ENCODE data around the gene PLEKHO1. TPM values are rescaled to one million over a fixed set of nuclear protein-coding genes. Genes with fewer than 3 reads are reported as not detected.
"Not testable (repeated sequence)": the region's sequence is repeated elsewhere in the genome, so short reads cannot be mapped to it uniquely, and the experiment has no call there.

The PLEKHO1 gene
- polyA plus RNA-seq, 1 of the 3 experiments (the other 2 are of a cell fraction), result 33.5 TPM

GRCh38 chr1:150135400-150135799, 14.3 kb upstream of the PLEKHO1 start:
- H4K20me1 ChIP-seq (ENCODE audit: insufficient read depth); H3K9me3 ChIP-seq; H3K4me2 ChIP-seq; H3K9ac ChIP-seq; H3K4me3 ChIP-seq (ENCODE audit: low read depth in 2 of 2, low read length in 1 of 2); H3K27me3 ChIP-seq (ENCODE audit: insufficient read depth); H3K4me1 ChIP-seq (ENCODE audit: control insufficient read depth in 1 of 2, insufficient read depth in 2 of 2, low read depth in 1 of 2, low read length in 1 of 2); DNase-seq; POLR2A ChIA-PET; H2AFZ ChIP-seq (ENCODE audit: low read depth); H3F3A ChIP-seq (replicated peaks; ENCODE audit: insufficient read depth); H3K9me2 ChIP-seq; H3K79me2 ChIP-seq (ENCODE audit: insufficient read depth): not testable (repeated sequence)
- peak overlapping the region in 1 of 2 experiments; percentile 28; a peak in 1 of 4 replicates for H3K27ac ChIP-seq (ENCODE audit: low read depth in 2 of 2, low read length in 1 of 2)
- CTCF ChIA-PET, result interaction anchor here (1.3 kb wide), 2 partner anchors 26 to 62 kb away, joined by 3 read pairs; no protein-coding TSS in a partner anchor
- TF ChIP-seq RXRA (IDR thresholded peaks at IDR 0.05; ENCODE audit: borderline replicate concordance, low read depth) (peak; percentile 90), JUND (IDR thresholded peaks at IDR 0.05) (peak; percentile 49), FOSL2 (IDR thresholded peaks at IDR 0.05; ENCODE audit: borderline replicate concordance, low read depth) (peak; percentile 43; the same call in 1 of the 2 replicates), USF1 (IDR thresholded peaks at IDR 0.05; ENCODE audit: borderline replicate concordance, low read depth) (peak; percentile 55; the same call in 1 of the 2 replicates)
- WGBS (ENCODE audit: low lambda C conversion rate), result 69% methylated on average over 6 of the region's 6 CpGs
- peaks cover 8 to 17% of the 10 kb centered on the region in 2 experiments for H3K36me3 ChIP-seq (replicated peaks in 1 of 2; ENCODE audit: control insufficient read depth in 1 of 2, insufficient read depth in 2 of 2, low read length in 1 of 2)

- TF ChIP-seq PBX3 (IDR thresholded peaks at IDR 0.05) (no peak), MAX (IDR thresholded peaks at IDR 0.05; ENCODE audit: low read depth) (no peak), EZH2phosphoT487 (IDR thresholded peaks at IDR 0.05; ENCODE audit: borderline replicate concordance, low read depth) (no peak), REST (IDR thresholded peaks at IDR 0.05; ENCODE audit: low read depth, low read length) (no peak), CHD2 (IDR thresholded peaks at IDR 0.05; ENCODE audit: low read length, partially characterized antibody) (no peak), EP300 (IDR thresholded peaks at IDR 0.05; ENCODE audit: borderline replicate concordance in 1 of 2, low read depth in 1 of 2, low read length in 1 of 2) (no peak), SIN3A (IDR thresholded peaks at IDR 0.05; ENCODE audit: borderline replicate concordance, low read depth, low read length) (no peak), CTCF (IDR thresholded peaks at IDR 0.05) (no peak), POLR2AphosphoS5 (IDR thresholded peaks at IDR 0.05; ENCODE audit: low read depth, low read length) (no peak), TCF12 (IDR thresholded peaks at IDR 0.05) (no peak), RAD21 (IDR thresholded peaks at IDR 0.05; ENCODE audit: low read length) (no peak), TEAD4 (IDR thresholded peaks at IDR 0.05; ENCODE audit: borderline replicate concordance, insufficient read depth) (no peak), ELF1 (IDR thresholded peaks at IDR 0.05) (no peak), MXI1 (IDR thresholded peaks at IDR 0.05; ENCODE audit: low read depth, low read length) (no peak)
- Histone ChIP-seq H4K20me1 (ENCODE audit: insufficient read depth) (no peaks in the 10 kb centered on the region), H3K9ac (no peak overlapping the region), H3K79me2 (ENCODE audit: insufficient read depth) (no peaks in the 10 kb centered on the region), H3K4me2 (no peak overlapping the region), H3K9me2 (no peaks in the 10 kb centered on the region), H3K36me3 (replicated peaks in 1 of 2; ENCODE audit: control insufficient read depth in 1 of 2, insufficient read depth in 2 of 2, low read length in 1 of 2) (peaks cover 4 to 17% of the 10 kb centered on the region in 2 experiments), H3K9me3 (no peaks in the 10 kb centered on the region), H2AFZ (ENCODE audit: low read depth) (no peak overlapping the region), H3F3A (replicated peaks; ENCODE audit: insufficient read depth) (peaks cover 15% of the 10 kb centered on the region), H3K27ac (ENCODE audit: low read depth in 2 of 2, low read length in 1 of 2) (no peak overlapping the region), H3K27me3 (ENCODE audit: insufficient read depth) (no peaks in the 10 kb centered on the region), H3K4me3 (ENCODE audit: low read depth in 2 of 2, low read length in 1 of 2) (no peak overlapping the region), H3K4me1 (ENCODE audit: control insufficient read depth in 1 of 2, insufficient read depth in 2 of 2, low read depth in 1 of 2, low read length in 1 of 2) (peaks cover 0 to 13% of the 10 kb centered on the region in 2 experiments; a peak in 2 of 4 replicates)
- ChIA-PET CTCF (no interaction called here), POLR2A (no interaction called here)
- 93% methylated on average over 5 of the region's 5 CpGs for WGBS (ENCODE audit: low lambda C conversion rate)
- no peak for DNase-seq
Measured at GRCh38 chr1:150138044-150138443, 11.7 kb upstream of the PLEKHO1 start.
